IMR-90 (cell line): ENCODE measurements around the gene STK10. TPM values are rescaled to one million over a fixed set of nuclear protein-coding genes. Genes with fewer than 3 reads are reported as not detected.
A peak's percentile ranks its signal among the peaks of the same experiment; 100 is the strongest.

Source experiments
- ATAC-seq: fragments of 200-7000 bp; cut with Tn5 transposase; 2 replicates; pipeline ENCODE4 v1.9.1; 2020; ENCODE audit warnings: low read depth, mild to moderate bottlenecking, moderate library complexity
- BruUV-seq: library from RNA; stranded (reverse); fragments of 400-500 nt; replicated peaks from 2 replicates; lab custom pipeline; 2021; lab: Mats Ljungman, UMichigan
- CTCF ChIA-PET: fragments of 300-600 bp; formaldehyde crosslinking; extraction: SDS; loops from one replicate; lab custom pipeline; 2021; ENCODE audit warnings: antibody characterized with exemption; lab: Yijun Ruan, JAX
- POLR2A ChIA-PET: fragments of 300-600 bp; sonication (Branson Sonifier 250); formaldehyde crosslinking; loops from one replicate; lab custom pipeline; 2022; ENCODE audit warnings: antibody characterized with exemption; ENCODE audit not compliant: unreplicated experiment; lab: Charles Lee
- DNase-seq: peaks from one replicate; pipeline ENCODE4 v3.0.0; 2013
- H2AFZ ChIP-seq: replicated peaks from 2 replicates; pipeline ENCODE3; 2013; ENCODE audit warnings: low read length, mild to moderate bottlenecking; ENCODE audit not compliant: poor library complexity
- H2AK5ac ChIP-seq: 2 replicates; pipeline ENCODE4 v1.6.1; 2013; ENCODE audit warnings: low read depth, low read length, inconsistent platforms
- H2AK9ac ChIP-seq: replicated peaks from 2 replicates; pipeline ENCODE3; 2013; ENCODE audit warnings: mild to moderate bottlenecking, low read depth, low read length, moderate library complexity; ENCODE audit not compliant: poor library complexity
- H2BK120ac ChIP-seq: 2 replicates; pipeline ENCODE4 v1.6.1; 2013; ENCODE audit warnings: low read depth, low read length, inconsistent platforms
- H2BK15ac ChIP-seq: 3 replicates; pipeline ENCODE4 v1.6.1; 2013; ENCODE audit warnings: low read depth, low read length, inconsistent platforms
- H2BK20ac ChIP-seq: 2 replicates; pipeline ENCODE4 v1.6.1; 2013; ENCODE audit warnings: low read depth, mild to moderate bottlenecking, inconsistent platforms, low read length, moderate library complexity
- H2BK5ac ChIP-seq: 2 replicates; pipeline ENCODE4 v1.6.1; 2013; ENCODE audit warnings: mild to moderate bottlenecking, low read depth, low read length, inconsistent platforms; ENCODE audit not compliant: poor library complexity, severe bottlenecking
- H3K14ac ChIP-seq: replicated peaks from 2 replicates; pipeline ENCODE4 v1.6.1; 2013; ENCODE audit warnings: low read depth, low read length, inconsistent platforms
- H3K18ac ChIP-seq: 2 replicates; pipeline ENCODE4 v1.6.1; 2013; ENCODE audit warnings: low read depth, low read length, control low read depth
- H3K23ac ChIP-seq: 2 replicates; pipeline ENCODE4 v1.6.1; 2013; ENCODE audit warnings: low read depth, low read length, inconsistent platforms
- H3K27ac ChIP-seq: 2 replicates; pipeline ENCODE4 v1.5.1; 2013; ENCODE audit warnings: mild to moderate bottlenecking, control low read depth, low read length; ENCODE audit not compliant: insufficient read depth
- H3K27me3 ChIP-seq: 2 replicates; pipeline ENCODE4 v1.6.1; 2013; ENCODE audit warnings: low read length; ENCODE audit not compliant: control insufficient read depth, insufficient read depth
- H3K36me3 ChIP-seq: 2 replicates; pipeline ENCODE4 v1.6.1; 2013; ENCODE audit warnings: low read length, mixed read lengths; ENCODE audit not compliant: control insufficient read depth, insufficient read depth
- H3K4ac ChIP-seq: 2 replicates; pipeline ENCODE4 v1.6.1; 2013; ENCODE audit warnings: low read depth, low read length, inconsistent platforms
- H3K4me1 ChIP-seq: 2 replicates; pipeline ENCODE4 v1.6.1; 2013; ENCODE audit warnings: low read length, mixed read lengths; ENCODE audit not compliant: control insufficient read depth, insufficient read depth
- H3K4me2 ChIP-seq: 2 replicates; pipeline ENCODE4 v1.6.1; 2013; ENCODE audit warnings: low read depth, mild to moderate bottlenecking, control low read depth, low read length, moderate library complexity
- H3K4me3 ChIP-seq: 2 replicates; pipeline ENCODE4 v1.5.1; 2013; ENCODE audit warnings: low read depth, mild to moderate bottlenecking, control low read depth, low read length, moderate library complexity; ENCODE audit not compliant: insufficient read depth
- H3K56ac ChIP-seq: 2 replicates; pipeline ENCODE4 v1.6.1; 2013; ENCODE audit warnings: low read length, inconsistent platforms; ENCODE audit not compliant: insufficient read depth; ENCODE audit errors: extremely low read depth
- H3K79me1 ChIP-seq, 2 experiments: 2 replicates each; pipeline ENCODE4 v1.6.1; 2013; ENCODE audit warnings: low read length in 2 of 2, inconsistent platforms in 1 of 2, low read depth in 1 of 2
- H3K9ac ChIP-seq: 2 replicates; pipeline ENCODE4 v1.6.1; 2013; ENCODE audit warnings: low read depth, low read length, control low read depth
- H3K9me1 ChIP-seq: 2 replicates; pipeline ENCODE4 v1.6.1; 2013; ENCODE audit warnings: low read length, inconsistent platforms; ENCODE audit not compliant: insufficient read depth
- H3K9me3 ChIP-seq: 2 replicates; pipeline ENCODE4 v1.6.1; 2013; ENCODE audit warnings: low read length; ENCODE audit not compliant: control insufficient read depth, insufficient read depth
- H4K20me1 ChIP-seq: 2 replicates; pipeline ENCODE4 v1.6.1; 2013; ENCODE audit warnings: low read length, inconsistent platforms; ENCODE audit not compliant: insufficient read depth
- H4K5ac ChIP-seq: 2 replicates; pipeline ENCODE4 v1.6.1; 2013; ENCODE audit warnings: mild to moderate bottlenecking, low read depth, low read length, control low read depth
- H4K8ac ChIP-seq, 2 experiments: 2 replicates each; pipeline ENCODE4 v1.6.1; 2013; ENCODE audit warnings: low read depth in 2 of 2, low read length in 2 of 2, control low read depth in 1 of 2, inconsistent platforms in 1 of 2
- H4K91ac ChIP-seq: 2 replicates; pipeline ENCODE4 v1.6.1; 2013; ENCODE audit warnings: low read depth, low read length, inconsistent platforms; ENCODE audit not compliant: insufficient read depth
- BHLHE40 ChIP-seq: fragments of 150-350 bp; IDR thresholded peaks from 2 replicates; pipeline ENCODE4 v1.6.1; 2016; ENCODE audit warnings: mild to moderate bottlenecking, low read depth, low read length
- CEBPB ChIP-seq: IDR thresholded peaks from 2 replicates; pipeline ENCODE4 v1.6.1; 2012; ENCODE audit warnings: low read depth, low read length, improper control_type of control experiment
- CHD1 ChIP-seq: IDR thresholded peaks from 2 replicates; pipeline ENCODE4 v1.6.1; 2012; ENCODE audit warnings: low read depth, low read length, improper control_type of control experiment
- ELK1 ChIP-seq: fragments of 150-350 bp; IDR thresholded peaks from 2 replicates; pipeline ENCODE4 v1.6.1; 2016; ENCODE audit warnings: low read depth, mild to moderate bottlenecking, low read length, moderate library complexity, borderline replicate concordance
- FOS ChIP-seq: fragments of 150-350 bp; IDR thresholded peaks from 2 replicates; pipeline ENCODE4 v1.6.1; 2016; ENCODE audit warnings: low read depth, low read length
- MAFK ChIP-seq: IDR thresholded peaks from 2 replicates; pipeline ENCODE4 v1.6.1; 2012; ENCODE audit warnings: low read depth, low read length, improper control_type of control experiment
- MAZ ChIP-seq: IDR thresholded peaks from 2 replicates; pipeline ENCODE4 v1.6.1; 2012; ENCODE audit warnings: low read depth, mild to moderate bottlenecking, low read length, improper control_type of control experiment, moderate library complexity, borderline replicate concordance
- NFE2L2 ChIP-seq: fragments of 150-350 bp; IDR thresholded peaks from 2 replicates; pipeline ENCODE4 v1.6.1; 2016; ENCODE audit warnings: low read depth, mild to moderate bottlenecking, low read length
- POLR2A ChIP-seq: IDR thresholded peaks from 2 replicates; pipeline ENCODE4 v1.6.1; 2012; ENCODE audit warnings: mild to moderate bottlenecking, low read depth, low read length
- RAD21 ChIP-seq: IDR thresholded peaks from 2 replicates; pipeline ENCODE4 v1.6.1; 2012; ENCODE audit warnings: low read length, improper control_type of control experiment
- RFX5 ChIP-seq: IDR thresholded peaks from 2 replicates; pipeline ENCODE4 v1.8.0; 2012; ENCODE audit warnings: low read depth, mild to moderate bottlenecking, low read length, moderate library complexity
- SMC3 ChIP-seq: fragments of 150-350 bp; IDR thresholded peaks from 2 replicates; pipeline ENCODE4 v1.6.1; 2016; ENCODE audit warnings: low read depth, mild to moderate bottlenecking, antibody characterized with exemption, low read length, moderate library complexity
- WGBS, 2 experiments: methylation state at CpG; one replicate each; pipeline versions ENCODE4 v1.1.5 to v1.1.7; 2013; ENCODE audit warnings: missing lambda C conversion rate in 2 of 2; ENCODE audit not compliant: insufficient read length in 1 of 2; ENCODE audit errors: extremely low coverage in 2 of 2; 5-methylcytosine and 5-hydroxymethylcytosine counted together
- dilution Hi-C: fragments of 300-500 bp; cut with HindIII; formaldehyde crosslinking; loops from one replicate; pipeline ENCODE4 v1.14.3; 2018; ENCODE audit warnings: low sequenced_read_pairs; ENCODE audit not compliant: unreplicated experiment
- in situ Hi-C: fragments of 300-500 bp; cut with MboI; formaldehyde crosslinking; loops from 3 replicates; pipeline ENCODE4 v1.14.3; 2019; ENCODE audit warnings: low sequenced_read_pairs, inconsistent platforms, mixed read lengths
- intact Hi-C: fragments of 100-400 bp; cut with micrococcal nuclease; formaldehyde crosslinking; loops from 2 replicates; pipeline ENCODE4 v1.10.0; 2022
- polyA plus RNA-seq, 3 experiments: library from polyadenylated mRNA; depleted of rRNA; stranded (reverse); fragments of >200 nt; gene quantifications; 2 replicates each; pipeline ENCODE4 v1.2.3, GENCODE V29; 2012; ENCODE audit warnings: low replicate concordance in 1 of 3
- total RNA-seq: library from RNA; depleted of rRNA; stranded (reverse); fragments of >200 nt; gene quantifications from 2 replicates; pipeline ENCODE4 v1.2.3, GENCODE V29; 2012
- TF ChIP-seq, protein P1 (sequence below): conservative IDR thresholded peaks from 2 replicates; pipeline ENCODE4 v1.5.1; 2012; ENCODE audit warnings: mild to moderate bottlenecking, low read depth, low read length, improper control_type of control experiment
- TF ChIP-seq, protein P2 (sequence below): fragments of 150-350 bp; IDR thresholded peaks from 2 replicates; pipeline ENCODE4 v1.6.1; 2017; ENCODE audit warnings: mild to moderate bottlenecking, antibody characterized with exemption, low read length, low read depth

STK10 gene
- total and polyA plus RNA-seq, 2 of the 4 experiments (the other 2 are of a cell fraction) = 15.4 to 18.5 TPM

DNA sequence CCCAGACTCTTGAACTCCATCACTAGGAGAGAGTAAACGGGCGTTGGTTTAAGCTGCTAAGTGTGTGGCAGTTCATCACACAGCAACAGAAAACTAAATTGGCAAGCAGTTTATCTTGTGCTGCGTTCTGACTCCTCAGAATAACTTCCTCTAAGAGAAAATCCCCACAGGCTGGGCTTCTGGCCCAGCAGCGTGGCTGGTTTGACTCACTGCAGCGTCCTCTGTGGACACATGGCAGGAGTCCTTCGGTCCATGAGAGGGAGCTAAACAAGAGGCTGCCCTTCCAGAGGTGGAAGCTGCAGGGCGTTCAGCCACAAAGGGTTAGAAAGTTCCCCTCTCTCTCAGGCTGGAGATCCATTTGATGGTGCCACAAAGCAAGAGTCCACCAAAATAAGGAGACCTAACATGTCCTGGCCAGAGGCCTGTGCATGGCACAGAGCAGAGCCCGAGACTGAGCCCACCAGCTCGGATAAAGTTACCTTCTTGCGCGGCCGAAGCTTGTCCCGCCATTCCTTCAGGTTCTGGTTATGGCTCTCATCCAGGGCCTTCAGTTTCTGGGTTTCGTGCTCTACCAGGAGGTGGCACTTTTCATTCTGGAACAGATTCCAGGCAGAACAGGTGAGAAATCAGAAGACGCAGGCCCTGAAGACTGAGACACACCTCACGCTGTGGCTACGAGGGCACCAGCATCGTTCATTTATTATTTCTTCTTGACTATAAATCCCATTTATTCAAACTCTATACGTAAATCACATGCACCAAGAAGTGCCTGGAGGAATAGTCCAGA lies 135.4 kb downstream of the STK10 start:
- no peak overlapping the region for H2BK5ac ChIP-seq
- ChIA-PET POLR2A (no interaction called here), CTCF (interaction anchor here (0.9 to 1.2 kb wide), 3 partner anchors 135 to 154 kb away, joined by 3 read pairs; partner anchors contain the start of gene STK10)
- no TSS peak for BruUV-seq
- ATAC-seq (peak; percentile 93), DNase-seq (peak; percentile 86)
- H3K4me3 ChIP-seq = no peak overlapping the region
- H4K5ac ChIP-seq = no peak overlapping the region
- no peaks in the 10 kb centered on the region for H3K27me3 ChIP-seq
- no peaks in the 10 kb centered on the region for H3K9me3 ChIP-seq
- H2AK9ac ChIP-seq = peak overlapping the region; percentile 52
- no peaks in the 10 kb centered on the region for H3K4me1 ChIP-seq
- in situ Hi-C loops (no loop called here), dilution Hi-C loops (no loop called here), intact Hi-C loops (loop anchor here (2.0 to 5.0 kb wide), 2 partner anchors 136 to 230 kb away; partner anchors contain the start of genes STK10 and UBTD2)
- no peak overlapping the region for H3K9ac ChIP-seq
- H4K91ac ChIP-seq = no peak overlapping the region
- H3K9me1 ChIP-seq = 0 out of 2 replicates have a peak, but pooled peaks cover 2% of the 10 kb centered on the region
- H2AFZ ChIP-seq = peak overlapping the region; percentile 56
- peaks cover 51% of the 10 kb centered on the region for H3K36me3 ChIP-seq
- H2BK20ac ChIP-seq = no peak overlapping the region
- H3K4me2 ChIP-seq = no peak overlapping the region
- H3K18ac ChIP-seq = no peak overlapping the region
- H3K23ac ChIP-seq = no peak overlapping the region
- no peak overlapping the region for H4K8ac ChIP-seq
- H3K4ac ChIP-seq = no peak overlapping the region
- no peak overlapping the region for H3K27ac ChIP-seq
- H2AK5ac ChIP-seq = no peak overlapping the region
- peaks cover 0 to 3% of the 10 kb centered on the region in 2 experiments; a peak in 2 of 4 replicates for H3K79me1 ChIP-seq
- H3K56ac ChIP-seq = no peak overlapping the region
- H2BK120ac ChIP-seq = no peak overlapping the region
- 83% methylated on average over 11 of the region's 19 CpGs; no CpG with 5 or more reads in 1 of the 2 experiments for WGBS, 2 experiments
- no peak overlapping the region for H3K14ac ChIP-seq
- H4K20me1 ChIP-seq = no peaks in the 10 kb centered on the region
- no peak overlapping the region for H2BK15ac ChIP-seq
- no peak for TF ChIP-seq ELK1
- TF ChIP-seq, protein P1, sequence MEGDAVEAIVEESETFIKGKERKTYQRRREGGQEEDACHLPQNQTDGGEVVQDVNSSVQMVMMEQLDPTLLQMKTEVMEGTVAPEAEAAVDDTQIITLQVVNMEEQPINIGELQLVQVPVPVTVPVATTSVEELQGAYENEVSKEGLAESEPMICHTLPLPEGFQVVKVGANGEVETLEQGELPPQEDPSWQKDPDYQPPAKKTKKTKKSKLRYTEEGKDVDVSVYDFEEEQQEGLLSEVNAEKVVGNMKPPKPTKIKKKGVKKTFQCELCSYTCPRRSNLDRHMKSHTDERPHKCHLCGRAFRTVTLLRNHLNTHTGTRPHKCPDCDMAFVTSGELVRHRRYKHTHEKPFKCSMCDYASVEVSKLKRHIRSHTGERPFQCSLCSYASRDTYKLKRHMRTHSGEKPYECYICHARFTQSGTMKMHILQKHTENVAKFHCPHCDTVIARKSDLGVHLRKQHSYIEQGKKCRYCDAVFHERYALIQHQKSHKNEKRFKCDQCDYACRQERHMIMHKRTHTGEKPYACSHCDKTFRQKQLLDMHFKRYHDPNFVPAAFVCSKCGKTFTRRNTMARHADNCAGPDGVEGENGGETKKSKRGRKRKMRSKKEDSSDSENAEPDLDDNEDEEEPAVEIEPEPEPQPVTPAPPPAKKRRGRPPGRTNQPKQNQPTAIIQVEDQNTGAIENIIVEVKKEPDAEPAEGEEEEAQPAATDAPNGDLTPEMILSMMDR = peak; percentile 55
- no peak for TF ChIP-seq CHD1
- peak; percentile 45 for TF ChIP-seq RAD21
- TF ChIP-seq POLR2A = no peak
- peak; percentile 44 for TF ChIP-seq SMC3
- TF ChIP-seq FOS = no peak
- TF ChIP-seq CEBPB = no peak
- TF ChIP-seq MAFK = no peak
- TF ChIP-seq, protein P2, sequence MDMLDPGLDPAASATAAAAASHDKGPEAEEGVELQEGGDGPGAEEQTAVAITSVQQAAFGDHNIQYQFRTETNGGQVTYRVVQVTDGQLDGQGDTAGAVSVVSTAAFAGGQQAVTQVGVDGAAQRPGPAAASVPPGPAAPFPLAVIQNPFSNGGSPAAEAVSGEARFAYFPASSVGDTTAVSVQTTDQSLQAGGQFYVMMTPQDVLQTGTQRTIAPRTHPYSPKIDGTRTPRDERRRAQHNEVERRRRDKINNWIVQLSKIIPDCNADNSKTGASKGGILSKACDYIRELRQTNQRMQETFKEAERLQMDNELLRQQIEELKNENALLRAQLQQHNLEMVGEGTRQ = 0 out of 2 replicates have a peak, but pooled peaks have one; percentile 3
- TF ChIP-seq BHLHE40 = no peak
- no peak for TF ChIP-seq NFE2L2
- TF ChIP-seq MAZ = no peak
- TF ChIP-seq RFX5 = no peak
